Measurements from ENCODE around the gene GK.
A peak's percentile ranks its signal among the peaks of the same experiment; 100 is the strongest.
"Not testable (repeated sequence)": the region's sequence is repeated elsewhere in the genome, so short reads cannot be mapped to it uniquely, and the experiment has no call there.

The GK gene

DNA sequence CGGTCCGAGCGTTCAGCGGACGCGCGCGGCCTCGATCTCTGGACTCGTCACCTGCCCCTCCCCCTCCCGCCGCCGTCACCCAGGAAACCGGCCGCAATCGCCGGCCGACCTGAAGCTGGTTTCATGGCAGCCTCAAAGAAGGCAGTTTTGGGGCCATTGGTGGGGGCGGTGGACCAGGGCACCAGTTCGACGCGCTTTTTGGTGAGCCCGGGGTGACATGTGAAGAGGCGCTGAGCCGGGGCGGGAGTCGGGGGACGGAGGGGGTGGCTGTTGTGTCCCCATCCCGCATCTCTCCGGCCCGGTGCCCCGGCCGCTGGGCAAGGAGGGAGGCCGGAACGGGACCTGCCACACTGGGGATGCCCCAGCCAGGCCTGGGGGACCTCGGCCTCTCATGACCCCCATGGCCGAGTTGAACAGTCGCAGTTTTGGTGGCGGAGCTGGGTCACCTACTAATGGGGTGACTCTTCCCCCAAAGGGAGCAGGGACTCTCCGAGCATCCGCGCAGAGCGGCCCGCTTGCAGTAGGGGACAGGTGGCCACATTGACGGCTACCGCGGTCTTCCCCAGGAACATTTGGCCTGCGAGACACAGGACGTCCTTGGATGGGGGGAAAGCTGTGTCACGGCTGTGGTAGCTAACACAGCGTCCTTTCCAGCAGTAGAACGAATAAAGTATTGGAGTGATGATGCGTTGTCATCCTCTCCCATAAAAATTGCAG is at the start of gene GK:
Gene GK, plus strand, starts transcription at position 9 of the 717 bp plus-strand sequence. Its CDS starts 115 bp downstream, at position 124.
- DNase-seq: peak; percentile 44

DNA sequence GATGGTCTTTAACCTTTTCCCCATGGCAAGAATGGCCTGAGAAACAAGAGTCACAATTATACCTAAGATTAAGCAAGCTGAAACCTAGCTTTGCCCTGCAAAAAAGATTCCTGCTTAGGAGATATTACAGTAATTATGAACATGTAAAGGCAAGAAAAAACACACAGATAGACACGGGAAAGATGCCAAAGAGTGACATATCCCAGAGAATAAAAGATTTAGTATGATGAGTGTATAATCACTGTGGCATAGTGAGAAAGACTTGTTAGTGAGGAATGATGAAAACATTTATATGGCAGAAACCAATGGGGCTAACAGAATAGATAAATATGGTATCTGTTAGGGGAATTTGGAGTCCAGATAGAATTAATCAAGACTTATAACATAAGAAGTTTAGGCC is 46.1 kb upstream of the GK start:
- DNase-seq: no peak

DNA sequence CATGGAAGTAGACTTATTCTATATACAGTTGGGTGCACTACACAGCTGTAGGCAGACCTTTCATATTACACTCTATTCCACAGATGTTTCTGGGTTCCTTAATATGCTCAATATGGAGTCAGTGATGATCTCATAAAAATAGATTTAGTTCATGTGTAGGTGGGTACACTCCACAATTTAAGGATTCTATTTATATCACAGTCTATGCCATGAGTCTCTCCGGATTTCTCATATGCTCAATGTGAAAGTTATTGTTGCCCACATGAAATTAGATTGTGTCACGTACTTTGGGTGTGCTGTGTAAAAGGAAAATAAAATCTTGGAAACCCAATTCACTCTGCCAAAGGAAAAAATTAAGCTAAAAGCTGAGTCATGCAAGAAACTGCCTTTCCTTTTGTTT is 43.2 kb upstream of the GK start:
- no peak for DNase-seq

DNA sequence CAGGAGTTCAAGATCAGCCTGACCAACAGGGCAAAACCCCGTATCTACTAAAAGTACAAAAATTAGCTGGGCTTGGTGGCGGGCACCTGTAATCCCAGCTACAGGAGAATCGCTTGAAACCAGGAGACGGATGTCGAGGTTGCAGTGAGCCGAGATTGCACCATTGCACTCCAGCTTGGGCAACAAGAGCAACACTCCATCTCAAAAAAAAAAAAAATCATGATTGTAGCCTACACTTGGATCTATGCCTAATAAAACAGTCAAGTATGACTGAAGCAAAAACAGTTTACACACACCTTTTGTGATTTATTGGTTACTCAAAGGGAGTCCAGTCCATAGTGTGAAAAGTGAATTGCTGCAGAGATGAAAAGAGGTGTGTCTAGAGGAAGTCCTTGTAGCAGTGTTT is 41.0 kb upstream of the GK start:
- no peak for DNase-seq

DNA sequence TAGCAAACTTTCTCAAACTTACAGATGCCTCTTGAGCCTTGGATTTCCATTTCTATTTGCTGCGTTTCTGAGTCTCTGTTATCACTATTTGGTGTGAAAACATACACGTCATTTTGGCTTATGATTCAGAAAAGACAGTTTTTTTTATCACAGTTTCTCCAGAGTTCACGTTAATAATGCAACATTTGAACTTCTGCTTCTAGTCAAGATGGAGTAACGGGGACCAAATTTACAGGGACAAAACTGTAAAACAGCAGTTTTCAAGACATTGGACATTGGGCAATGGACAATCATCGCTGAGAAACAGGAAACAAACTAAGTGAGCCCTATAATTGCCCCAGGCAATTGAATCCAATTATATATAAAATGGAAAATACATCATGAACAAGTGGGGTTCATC is 39.5 kb upstream of the GK start:
- DNase-seq: no peak

DNA sequence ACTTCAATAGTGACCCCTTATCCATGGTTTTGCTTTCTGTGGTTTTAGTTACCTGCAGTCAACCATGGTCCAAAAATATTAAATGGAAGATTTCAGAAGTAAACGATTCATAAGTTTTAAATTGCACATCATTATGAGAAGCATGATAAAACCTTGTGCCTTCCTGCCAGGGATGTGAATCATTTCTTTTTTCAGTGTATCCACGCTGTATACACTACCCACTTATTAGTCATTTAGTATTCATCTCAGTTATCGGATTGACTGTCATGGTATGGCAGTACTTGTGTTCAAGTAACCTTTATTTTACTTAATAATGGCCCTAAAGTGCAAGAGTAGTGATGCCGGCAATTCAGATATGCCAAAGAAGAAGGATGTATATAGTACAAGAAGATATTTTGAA is 38.0 kb upstream of the GK start:
- DNase-seq: no peak

DNA sequence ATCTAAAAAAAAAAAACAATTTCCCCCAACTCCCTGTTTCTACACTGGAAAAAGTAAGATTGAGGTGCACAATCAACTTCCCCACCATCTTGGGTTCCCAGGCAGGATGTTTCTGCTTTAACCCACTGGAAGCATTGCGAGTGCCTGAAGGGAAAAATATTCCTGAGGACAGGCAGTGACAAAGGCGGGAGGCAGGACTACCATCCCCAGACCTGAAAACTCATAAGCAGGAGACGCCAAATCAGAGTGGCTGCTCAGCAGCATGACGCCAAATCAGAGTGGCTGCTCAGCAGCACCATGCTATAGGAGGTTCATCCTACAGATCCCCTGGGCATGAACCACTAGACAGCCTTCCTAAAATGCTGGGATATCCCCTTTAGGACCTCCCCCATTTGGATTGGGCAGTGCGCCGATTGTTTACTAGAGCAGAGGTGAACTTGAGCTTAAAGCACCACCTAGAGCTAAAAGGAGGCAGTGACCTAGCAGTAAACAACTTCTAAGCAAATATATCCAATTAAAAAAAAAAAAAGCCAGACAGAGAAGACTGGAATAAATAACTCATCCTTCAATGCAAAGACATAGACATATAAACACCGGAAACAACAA is 35.0 kb upstream of the GK start:
- DNase-seq: peak; percentile 17

DNA sequence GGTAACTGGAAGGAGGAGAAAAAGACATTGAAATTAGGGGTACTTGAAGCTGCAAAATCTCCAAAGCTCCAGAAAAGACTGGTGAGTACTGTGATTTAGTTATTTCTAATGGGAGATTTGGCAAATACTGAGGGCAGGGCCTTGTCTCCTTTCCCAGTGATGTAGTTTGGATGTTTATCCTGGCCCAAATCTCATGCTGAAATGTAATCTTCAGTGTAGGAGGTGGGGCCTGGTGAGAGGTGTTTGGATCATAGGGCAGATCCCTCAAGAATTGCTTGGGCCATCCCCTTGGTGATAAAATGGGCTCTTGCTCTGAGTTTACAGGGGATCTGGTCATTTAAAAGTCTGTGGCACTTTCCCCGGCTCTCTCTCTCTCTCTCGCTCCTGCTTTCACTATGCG is 33.1 kb upstream of the GK start:
- DNase-seq: no peak

DNA sequence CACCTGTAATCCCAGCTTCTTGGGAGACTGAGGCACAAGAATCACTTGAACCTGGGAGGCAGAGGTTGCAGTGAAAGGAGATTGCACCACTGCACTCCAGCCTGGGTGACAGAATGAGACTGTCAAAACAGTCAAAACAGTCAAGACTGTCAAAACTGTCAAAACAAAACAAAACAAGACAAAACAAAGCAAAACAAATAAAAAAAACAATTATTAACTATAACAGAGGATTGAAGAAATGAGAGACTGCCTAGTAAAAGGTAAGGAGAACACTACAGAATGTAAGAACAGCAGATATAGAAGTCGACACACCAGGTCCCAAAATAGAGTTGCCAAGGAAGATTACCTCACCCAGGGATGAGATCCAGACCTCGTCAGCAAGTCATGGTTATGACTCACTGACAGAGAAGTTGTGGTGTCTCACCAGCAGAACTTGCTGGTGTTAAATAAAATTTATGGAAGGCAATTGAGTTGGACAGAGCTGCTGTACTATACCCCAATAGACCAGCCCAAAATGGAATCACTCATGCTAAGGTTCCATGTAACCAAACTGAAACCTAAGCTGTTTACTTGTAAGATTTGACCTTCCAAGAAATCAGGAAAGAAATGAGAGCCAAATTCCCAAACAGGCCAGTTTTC is 32.1 kb upstream of the GK start:
- DNase-seq: no peak

DNA sequence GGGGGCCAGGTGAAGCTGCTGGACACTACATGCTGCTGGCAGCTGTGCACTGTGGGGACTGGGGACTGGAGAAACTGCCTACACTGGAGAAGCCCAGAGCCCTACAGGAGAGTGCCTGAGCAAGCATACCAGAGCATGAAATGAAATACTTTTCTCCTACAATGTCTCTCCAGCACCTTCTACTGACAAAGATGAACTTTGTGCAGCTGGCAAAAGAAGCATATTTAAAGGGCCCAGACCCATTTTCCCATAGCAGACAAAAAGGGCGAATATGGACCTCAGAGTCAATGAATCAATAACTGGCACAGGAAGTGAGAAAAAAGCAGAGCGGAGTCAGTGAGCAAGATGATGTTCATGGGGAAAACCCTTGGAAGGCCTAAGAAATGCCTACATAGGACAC is 30.9 kb upstream of the GK start:
- no peak for DNase-seq

DNA sequence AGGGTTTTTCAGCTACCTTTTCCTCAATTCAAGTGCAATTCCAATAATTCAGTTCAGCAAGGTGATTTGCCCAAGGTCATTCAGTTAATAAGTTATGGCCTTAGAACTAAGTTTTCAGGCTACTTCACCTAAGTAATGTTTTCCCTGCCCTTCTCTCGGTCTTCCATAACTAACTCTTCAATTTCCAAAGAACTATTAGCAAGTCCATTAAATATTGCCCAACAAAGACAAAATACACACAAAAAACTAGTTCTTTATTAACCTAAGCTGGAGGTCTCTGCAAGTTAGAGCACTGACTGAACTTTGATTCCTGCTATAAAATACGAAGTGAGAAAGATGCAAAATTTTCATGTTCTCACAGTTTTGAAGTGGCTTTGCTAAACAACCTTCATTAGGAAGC is 26.8 kb upstream of the GK start:
- DNase-seq: no peak

DNA sequence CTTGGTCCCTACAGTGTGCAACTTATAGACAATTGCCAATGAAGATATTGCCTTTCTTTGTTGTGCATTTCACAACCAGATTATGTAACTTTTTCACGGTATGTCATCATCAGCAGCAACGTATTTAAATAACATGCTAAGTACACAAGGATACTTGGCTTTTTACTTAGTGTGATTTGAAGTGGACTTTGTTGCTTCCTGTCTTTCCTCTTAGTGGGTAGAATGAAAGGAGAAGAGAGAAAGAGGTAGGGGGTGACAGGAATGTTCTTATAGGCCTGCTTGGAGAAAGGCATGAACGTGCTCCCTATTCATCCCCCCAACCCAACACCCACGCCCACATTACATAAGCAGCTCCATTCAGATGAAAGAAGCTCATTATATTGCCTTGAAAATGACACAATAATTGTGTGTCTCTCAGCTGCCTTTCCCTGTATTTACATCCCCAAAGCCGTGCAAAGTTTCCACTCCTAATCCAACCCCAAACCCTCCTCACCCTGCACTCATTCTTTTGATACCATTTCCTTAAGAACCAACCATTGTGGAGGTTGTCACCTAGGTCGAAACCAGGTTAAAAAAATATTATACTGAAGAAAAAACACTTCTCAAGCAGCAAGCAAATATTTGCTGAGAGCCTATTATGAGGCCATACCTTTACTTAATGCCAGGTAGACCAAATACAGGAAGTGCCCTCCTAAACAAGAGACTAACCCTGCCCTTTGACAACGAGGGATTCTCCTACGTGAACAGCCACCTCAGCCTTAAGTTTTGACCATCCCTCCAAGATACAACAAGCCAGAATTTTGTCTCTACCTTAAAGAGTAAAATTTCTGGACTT is 25.2 kb upstream of the GK start:
- no peak for DNase-seq

DNA sequence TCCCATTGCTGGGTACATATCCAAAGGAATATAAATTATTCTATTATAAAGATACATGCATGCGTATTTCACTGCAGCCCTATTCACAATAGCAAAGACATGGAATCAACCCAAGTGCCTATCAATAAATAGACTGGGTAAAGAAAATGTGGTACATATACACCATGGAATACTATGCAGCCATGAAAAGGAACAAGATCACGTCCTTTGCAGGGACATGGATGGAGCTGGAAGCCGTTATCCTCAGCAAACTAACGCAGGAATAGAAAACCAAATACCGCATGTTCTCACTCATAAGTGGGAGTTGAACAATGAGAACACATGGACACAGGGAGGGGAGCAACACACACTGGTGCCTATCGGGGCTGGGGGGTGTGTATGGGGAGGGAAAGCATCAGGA is 19.2 kb upstream of the GK start:
- not testable (repeated sequence) for DNase-seq

DNA sequence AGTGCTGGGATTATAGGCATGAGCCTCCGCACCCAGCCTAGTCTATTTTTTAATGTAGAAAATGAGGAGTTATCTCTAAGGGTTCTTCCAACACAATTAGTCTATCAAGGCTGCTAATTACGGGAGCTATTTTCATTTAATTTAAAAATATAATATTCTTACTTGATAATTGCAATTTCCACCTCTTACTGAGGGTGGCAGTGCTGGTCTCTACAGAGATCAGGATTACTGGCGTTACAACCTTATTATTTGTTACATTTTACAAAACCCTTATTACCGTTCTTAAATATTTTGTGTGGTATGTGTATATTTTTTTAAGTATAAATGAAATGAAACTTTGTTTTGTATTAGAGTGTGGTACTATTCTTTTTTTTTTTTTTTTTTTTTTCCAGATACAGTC is 17.6 kb upstream of the GK start:
- peak; percentile 1 for DNase-seq

DNA sequence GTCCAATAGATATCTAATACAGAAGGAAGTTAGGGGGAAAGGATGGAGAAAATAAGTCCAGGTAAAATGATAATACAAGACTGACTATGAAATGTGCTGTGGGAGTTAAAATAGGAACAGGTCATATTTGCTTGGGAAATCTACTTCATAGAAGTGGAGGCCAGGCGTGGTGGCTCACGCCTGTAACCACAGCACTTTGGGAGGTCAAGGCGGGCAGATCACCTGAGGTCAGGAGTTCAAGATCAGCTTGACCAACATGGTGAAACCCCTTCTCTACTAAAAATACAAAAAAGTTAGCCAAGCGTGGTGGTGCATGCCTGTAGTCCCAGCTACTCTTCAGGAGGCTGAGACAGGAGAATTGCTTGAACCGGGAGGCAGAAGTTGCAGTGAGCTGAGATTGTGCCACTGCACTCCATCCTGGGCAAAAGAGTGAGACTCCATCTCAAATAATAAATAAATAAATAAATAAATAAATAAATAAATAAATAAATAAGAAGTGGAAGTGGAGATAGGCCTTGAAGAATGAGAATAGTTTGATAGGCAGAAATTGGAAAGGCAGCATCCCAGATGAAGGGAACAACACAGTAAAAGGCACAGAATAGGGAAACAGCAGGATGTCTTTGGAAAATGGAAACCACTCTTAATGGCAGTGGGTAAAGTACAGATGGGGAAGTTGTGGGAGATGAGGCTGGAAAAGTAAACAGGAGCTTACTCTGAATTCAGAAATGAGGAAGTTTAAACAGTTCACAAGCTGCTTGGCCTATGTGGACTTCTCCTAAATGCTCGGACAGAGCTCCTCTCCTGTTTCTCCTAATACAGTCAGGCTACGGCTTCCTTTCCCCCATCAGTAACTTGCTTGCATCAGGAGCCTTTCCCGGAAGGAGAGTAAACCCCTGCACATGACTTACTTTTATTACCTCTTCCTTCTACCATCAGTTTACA is 15.1 kb upstream of the GK start:
- DNase-seq: no peak

DNA sequence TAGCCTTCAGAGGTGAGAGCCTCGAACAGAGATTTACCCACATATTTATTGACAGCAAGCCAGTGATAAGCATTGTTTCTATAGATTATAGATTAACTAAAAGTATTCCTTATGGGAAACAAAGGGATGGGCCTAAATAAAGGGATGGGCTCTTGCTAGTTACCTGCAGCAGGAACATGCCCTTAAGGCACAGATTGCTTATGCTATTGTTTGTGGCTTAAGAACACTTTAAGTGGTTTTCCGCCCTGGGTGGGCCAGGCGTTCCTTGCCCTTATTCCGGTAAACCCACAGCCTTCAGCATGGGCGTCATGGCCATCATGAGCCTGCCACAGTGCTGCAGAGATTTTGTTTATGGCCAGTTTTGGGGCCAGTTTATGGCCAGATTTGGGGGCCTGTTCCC is 13.5 kb upstream of the GK start:
- DNase-seq: not testable (repeated sequence)

DNA sequence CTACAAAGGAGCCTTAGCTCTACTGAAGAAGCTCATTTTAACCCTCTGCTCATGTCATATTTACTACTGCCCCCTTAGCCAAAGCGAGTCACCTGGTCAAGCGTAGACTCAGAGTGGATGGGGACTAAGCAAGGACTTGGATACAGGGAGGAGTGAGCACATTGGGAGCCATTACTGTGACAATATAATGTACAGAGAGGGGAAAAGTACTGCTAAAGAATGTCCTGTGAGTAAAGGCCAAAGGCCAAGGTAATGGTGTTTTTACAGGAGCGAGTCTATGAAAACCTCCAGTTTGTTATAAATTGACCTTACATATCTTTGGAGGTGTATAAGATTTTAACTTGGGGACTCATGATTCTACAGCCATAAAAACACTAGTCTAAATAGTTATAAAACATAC is 10.6 kb upstream of the GK start:
- DNase-seq: no peak

DNA sequence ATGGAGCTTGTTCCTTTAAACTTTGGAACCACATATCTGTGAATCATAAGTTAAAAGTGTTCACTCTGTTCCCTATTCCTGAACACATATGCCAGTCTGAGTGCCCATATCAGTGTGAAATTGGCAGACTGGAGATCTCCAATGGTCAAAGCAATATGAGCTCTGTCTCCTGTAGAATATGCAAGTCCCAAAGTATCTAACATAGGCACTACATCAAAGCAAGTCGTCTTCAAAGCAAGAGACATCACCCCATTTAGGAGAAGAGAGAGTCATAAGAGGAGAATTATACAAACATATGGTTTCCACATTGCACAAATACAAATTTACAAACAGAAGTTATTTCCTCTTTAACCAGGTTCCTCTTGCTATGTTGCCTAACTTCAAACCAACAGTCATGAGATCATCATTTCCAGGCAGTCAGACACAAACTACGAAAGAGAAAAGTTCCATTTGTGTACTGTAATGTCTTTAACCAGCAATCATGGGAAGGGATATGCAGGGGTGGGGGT is 9.9 kb upstream of the GK start:
- no peak for DNase-seq

DNA sequence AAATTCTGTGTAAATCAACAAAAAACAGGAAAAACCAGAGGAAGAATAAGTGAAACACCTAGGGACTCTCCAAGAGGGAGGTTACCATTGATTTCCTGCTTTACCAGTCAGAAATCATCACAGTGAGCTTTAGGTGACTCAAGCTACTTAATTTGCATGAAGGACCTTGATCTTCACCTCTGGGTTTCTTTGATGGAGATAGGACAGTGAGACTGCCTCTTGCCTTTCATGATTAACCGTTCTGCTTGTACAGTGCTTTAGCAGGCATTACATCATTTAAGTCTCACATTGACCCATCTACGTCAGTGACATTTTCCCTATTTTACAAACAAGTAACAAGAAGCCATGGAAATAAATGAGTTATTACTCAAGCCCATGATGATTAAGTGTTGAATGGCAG is 3.4 kb upstream of the GK start:
- DNase-seq: no peak

DNA sequence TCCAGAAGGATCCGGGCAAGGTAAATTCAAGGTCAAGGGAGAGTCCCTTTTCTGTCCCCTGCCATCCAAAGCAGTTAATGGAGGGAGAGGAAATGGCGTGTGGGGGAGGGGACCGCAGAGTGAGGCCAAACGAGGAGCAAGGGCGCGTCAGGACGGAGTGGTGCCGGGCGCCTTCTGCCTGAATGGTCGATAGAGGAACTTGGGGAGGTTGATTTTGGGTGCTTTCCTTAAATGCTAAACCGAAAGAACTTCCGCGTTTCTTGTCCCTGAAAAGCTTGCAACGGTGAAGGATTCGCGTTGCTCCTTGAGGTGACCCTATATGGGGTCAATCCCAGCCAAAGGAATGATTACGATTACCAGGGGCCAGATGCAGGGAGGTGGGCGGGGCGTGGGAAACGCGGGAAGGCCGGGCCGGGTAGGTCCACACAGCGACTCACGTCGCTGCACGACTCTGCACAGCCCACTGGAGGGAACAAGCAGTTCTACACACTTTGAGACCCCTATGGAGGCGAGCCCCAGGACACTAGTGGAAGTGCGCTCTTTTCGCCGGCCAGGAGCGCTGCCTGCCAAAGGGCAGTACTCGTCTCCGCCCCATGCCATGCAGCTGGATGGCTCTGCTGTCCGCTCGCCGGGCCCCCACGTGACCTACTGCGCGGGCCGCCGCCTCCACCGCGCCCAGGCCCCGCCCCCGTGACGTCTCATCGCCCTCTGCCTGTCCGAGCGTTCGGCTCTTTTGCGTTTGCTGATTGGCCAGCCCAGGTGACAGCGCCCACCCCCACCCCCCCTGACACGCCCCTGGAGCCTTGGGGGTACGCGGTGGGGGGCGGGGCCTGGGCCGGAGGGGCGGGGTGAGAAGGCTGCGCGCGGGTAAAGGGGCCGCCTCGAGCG is 452 bp upstream of the GK start:
- peak; percentile 96 for DNase-seq

DNA sequence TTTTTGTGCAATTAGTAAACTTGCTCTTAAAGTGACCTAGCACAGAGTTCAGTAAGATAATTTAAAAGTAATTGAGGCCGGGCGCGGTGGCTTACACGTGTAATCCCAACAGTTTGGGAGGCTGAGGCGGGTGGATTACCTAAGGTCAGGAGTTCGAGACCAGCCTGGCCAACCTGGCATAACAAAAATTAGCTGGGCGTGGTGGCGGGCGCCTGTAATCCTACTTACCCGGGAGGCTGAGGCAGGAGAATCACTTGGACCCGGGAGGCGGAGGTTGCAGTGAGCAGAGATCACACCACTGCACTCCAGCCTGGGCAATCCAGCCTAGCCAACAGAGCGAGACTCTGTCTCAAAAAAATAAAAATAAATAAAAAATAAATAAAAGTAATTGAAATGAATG is 1.2 kb downstream of the GK start:
- DNase-seq: not testable (repeated sequence)

Data from NCI-H82 (cell line).